ENCODE data around the gene NCOR1. TPM values are rescaled to one million over a fixed set of nuclear protein-coding genes. Genes with fewer than 3 reads are reported as not detected.
"Not testable (repeated sequence)": the region's sequence is repeated elsewhere in the genome, so short reads cannot be mapped to it uniquely, and the experiment has no call there.

The NCOR1 gene
- total and polyA plus RNA-seq, 2 of the 13 experiments (the other 11 are each of a cell fraction or from before 2014, with no cell fraction given) = 57.0 to 71.7 TPM

DNA sequence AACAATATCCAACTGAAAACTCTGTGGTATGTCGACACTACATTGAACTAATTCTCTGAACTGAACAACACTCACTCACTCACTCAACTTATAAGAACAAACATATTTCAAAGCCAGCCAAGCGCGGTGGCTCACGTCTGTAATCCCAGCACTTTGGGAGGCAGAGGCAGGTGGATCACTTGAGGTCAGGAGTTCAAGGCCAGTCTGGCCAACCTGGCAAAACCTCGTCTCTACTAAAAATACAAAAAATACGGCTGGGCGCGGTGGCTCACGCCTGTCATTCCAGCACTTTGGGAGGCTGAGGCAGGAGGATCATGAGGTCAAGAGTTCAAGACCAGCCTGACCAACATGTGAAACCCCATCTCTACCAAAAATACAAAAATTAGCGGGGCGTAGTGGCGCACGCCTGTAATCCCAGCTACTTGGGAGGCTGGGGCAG lies 13.6 kb downstream of the NCOR1 start (continued):
- TF ChIP-seq, protein P1, sequence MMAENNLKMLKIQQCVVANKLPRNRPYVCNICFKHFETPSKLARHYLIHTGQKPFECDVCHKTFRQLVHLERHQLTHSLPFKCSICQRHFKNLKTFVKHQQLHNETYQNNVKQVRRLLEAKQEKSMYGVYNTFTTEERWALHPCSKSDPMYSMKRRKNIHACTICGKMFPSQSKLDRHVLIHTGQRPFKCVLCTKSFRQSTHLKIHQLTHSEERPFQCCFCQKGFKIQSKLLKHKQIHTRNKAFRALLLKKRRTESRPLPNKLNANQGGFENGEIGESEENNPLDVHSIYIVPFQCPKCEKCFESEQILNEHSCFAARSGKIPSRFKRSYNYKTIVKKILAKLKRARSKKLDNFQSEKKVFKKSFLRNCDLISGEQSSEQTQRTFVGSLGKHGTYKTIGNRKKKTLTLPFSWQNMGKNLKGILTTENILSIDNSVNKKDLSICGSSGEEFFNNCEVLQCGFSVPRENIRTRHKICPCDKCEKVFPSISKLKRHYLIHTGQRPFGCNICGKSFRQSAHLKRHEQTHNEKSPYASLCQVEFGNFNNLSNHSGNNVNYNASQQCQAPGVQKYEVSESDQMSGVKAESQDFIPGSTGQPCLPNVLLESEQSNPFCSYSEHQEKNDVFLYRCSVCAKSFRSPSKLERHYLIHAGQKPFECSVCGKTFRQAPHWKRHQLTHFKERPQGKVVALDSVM (CRISPR knock-in tag; IDR thresholded peaks at IDR 0.05) = peak; percentile 75
- peak; percentile 81 for TF ChIP-seq PITX1 (CRISPR knock-in tag; IDR thresholded peaks at IDR 0.05)
- peak; percentile 18; the same call in 1 of the 2 replicates for TF ChIP-seq FOSL2 (CRISPR knock-in tag; IDR thresholded peaks at IDR 0.05)
- TF ChIP-seq NR2F1 (CRISPR knock-in tag; IDR thresholded peaks at IDR 0.05) = peak; percentile 15 to 86; a peak in 3 of 4 replicates
- peak; percentile 86 for TF ChIP-seq RXRA (CRISPR knock-in tag; IDR thresholded peaks at IDR 0.05)
- peak; percentile 29; the same call in 1 of the 2 replicates for TF ChIP-seq SAP130 (CRISPR knock-in tag; IDR thresholded peaks at IDR 0.05; ENCODE audit: low read depth)
- TF ChIP-seq, protein P2, sequence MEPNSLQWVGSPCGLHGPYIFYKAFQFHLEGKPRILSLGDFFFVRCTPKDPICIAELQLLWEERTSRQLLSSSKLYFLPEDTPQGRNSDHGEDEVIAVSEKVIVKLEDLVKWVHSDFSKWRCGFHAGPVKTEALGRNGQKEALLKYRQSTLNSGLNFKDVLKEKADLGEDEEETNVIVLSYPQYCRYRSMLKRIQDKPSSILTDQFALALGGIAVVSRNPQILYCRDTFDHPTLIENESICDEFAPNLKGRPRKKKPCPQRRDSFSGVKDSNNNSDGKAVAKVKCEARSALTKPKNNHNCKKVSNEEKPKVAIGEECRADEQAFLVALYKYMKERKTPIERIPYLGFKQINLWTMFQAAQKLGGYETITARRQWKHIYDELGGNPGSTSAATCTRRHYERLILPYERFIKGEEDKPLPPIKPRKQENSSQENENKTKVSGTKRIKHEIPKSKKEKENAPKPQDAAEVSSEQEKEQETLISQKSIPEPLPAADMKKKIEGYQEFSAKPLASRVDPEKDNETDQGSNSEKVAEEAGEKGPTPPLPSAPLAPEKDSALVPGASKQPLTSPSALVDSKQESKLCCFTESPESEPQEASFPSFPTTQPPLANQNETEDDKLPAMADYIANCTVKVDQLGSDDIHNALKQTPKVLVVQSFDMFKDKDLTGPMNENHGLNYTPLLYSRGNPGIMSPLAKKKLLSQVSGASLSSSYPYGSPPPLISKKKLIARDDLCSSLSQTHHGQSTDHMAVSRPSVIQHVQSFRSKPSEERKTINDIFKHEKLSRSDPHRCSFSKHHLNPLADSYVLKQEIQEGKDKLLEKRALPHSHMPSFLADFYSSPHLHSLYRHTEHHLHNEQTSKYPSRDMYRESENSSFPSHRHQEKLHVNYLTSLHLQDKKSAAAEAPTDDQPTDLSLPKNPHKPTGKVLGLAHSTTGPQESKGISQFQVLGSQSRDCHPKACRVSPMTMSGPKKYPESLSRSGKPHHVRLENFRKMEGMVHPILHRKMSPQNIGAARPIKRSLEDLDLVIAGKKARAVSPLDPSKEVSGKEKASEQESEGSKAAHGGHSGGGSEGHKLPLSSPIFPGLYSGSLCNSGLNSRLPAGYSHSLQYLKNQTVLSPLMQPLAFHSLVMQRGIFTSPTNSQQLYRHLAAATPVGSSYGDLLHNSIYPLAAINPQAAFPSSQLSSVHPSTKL (CRISPR knock-in tag; IDR thresholded peaks at IDR 0.05) = peak; percentile 73
- peak; percentile 45; the same call in 1 of the 2 replicates for TF ChIP-seq BCL6 (CRISPR knock-in tag; IDR thresholded peaks at IDR 0.05)
- TF ChIP-seq, protein P3, sequence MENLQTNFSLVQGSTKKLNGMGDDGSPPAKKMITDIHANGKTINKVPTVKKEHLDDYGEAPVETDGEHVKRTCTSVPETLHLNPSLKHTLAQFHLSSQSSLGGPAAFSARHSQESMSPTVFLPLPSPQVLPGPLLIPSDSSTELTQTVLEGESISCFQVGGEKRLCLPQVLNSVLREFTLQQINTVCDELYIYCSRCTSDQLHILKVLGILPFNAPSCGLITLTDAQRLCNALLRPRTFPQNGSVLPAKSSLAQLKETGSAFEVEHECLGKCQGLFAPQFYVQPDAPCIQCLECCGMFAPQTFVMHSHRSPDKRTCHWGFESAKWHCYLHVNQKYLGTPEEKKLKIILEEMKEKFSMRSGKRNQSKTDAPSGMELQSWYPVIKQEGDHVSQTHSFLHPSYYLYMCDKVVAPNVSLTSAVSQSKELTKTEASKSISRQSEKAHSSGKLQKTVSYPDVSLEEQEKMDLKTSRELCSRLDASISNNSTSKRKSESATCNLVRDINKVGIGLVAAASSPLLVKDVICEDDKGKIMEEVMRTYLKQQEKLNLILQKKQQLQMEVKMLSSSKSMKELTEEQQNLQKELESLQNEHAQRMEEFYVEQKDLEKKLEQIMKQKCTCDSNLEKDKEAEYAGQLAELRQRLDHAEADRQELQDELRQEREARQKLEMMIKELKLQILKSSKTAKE (CRISPR knock-in tag; IDR thresholded peaks at IDR 0.05; ENCODE audit: borderline replicate concordance) = peak; percentile 28; the same call in 1 of the 2 replicates
- peak; percentile 84 for TF ChIP-seq NR2F6 (IDR thresholded peaks at IDR 0.05)
- peak; percentile 89 for TF ChIP-seq NR2F6 (CRISPR knock-in tag; IDR thresholded peaks at IDR 0.05)
- TF ChIP-seq ZNF501 (CRISPR knock-in tag; IDR thresholded peaks at IDR 0.05) = peak; percentile 56; the same call in 1 of the 2 replicates
- peak; percentile 32; the same call in 1 of the 2 replicates for TF ChIP-seq GATAD2A (CRISPR knock-in tag; IDR thresholded peaks at IDR 0.05)
- peak; percentile 78 for TF ChIP-seq SALL1 (CRISPR knock-in tag; IDR thresholded peaks at IDR 0.05)
- peak; percentile 24; the same call in 1 of the 2 replicates for TF ChIP-seq POGZ (CRISPR knock-in tag; IDR thresholded peaks at IDR 0.05)
- 0 out of 2 replicates have a peak, but pooled peaks have one; percentile 15 for TF ChIP-seq TBX3 (IDR thresholded peaks at IDR 0.05; ENCODE audit: borderline replicate concordance)
- peak; percentile 39; the same call in 1 of the 2 replicates for TF ChIP-seq TARDBP (CRISPR knock-in tag; IDR thresholded peaks at IDR 0.05)
- TF ChIP-seq, protein P4, sequence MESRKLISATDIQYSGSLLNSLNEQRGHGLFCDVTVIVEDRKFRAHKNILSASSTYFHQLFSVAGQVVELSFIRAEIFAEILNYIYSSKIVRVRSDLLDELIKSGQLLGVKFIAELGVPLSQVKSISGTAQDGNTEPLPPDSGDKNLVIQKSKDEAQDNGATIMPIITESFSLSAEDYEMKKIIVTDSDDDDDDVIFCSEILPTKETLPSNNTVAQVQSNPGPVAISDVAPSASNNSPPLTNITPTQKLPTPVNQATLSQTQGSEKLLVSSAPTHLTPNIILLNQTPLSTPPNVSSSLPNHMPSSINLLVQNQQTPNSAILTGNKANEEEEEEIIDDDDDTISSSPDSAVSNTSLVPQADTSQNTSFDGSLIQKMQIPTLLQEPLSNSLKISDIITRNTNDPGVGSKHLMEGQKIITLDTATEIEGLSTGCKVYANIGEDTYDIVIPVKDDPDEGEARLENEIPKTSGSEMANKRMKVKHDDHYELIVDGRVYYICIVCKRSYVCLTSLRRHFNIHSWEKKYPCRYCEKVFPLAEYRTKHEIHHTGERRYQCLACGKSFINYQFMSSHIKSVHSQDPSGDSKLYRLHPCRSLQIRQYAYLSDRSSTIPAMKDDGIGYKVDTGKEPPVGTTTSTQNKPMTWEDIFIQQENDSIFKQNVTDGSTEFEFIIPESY (CRISPR knock-in tag; IDR thresholded peaks at IDR 0.05) = peak; percentile 68; the same call in 1 of the 2 replicates
- TF ChIP-seq SOX13 (IDR thresholded peaks at IDR 0.05) = not testable (repeated sequence)
- TF ChIP-seq SOX13 (CRISPR knock-in tag; conservative IDR thresholded peaks at IDR 0.05 in 1 of 2, IDR thresholded peaks at IDR 0.05 in 1 of 2) = peak in 1 of 2 experiments; percentile 52; a peak in 2 of 4 replicates
